Nephron progenitor cell (in vitro differentiated cells): ENCODE results near the gene ABHD12B.

Experiments used
- DNase-seq: peaks from one replicate; pipeline ENCODE4 v3.0.0; 2021
- H3K27ac Mint-ChIP-seq: 2 replicates; pipeline ENCODE4 v1.8.0; 2021; ENCODE audit warnings: mild to moderate bottlenecking, moderate library complexity, mixed read lengths
- H3K27me3 Mint-ChIP-seq: 2 replicates; pipeline ENCODE4 v1.8.0; 2021; ENCODE audit warnings: mild to moderate bottlenecking, low read depth, mixed read lengths; ENCODE audit not compliant: poor library complexity
- H3K36me3 Mint-ChIP-seq: 2 replicates; pipeline ENCODE4 v1.8.0; 2021; ENCODE audit warnings: low read depth, mixed read lengths
- H3K4me1 Mint-ChIP-seq: 2 replicates; pipeline ENCODE4 v1.8.0; 2021; ENCODE audit warnings: mixed read lengths
- H3K4me3 Mint-ChIP-seq: 2 replicates; pipeline ENCODE4 v1.8.0; 2021; ENCODE audit warnings: mild to moderate bottlenecking, moderate library complexity, mixed read lengths
- H3K9me3 Mint-ChIP-seq: 2 replicates; pipeline ENCODE4 v1.8.0; 2021; ENCODE audit warnings: mild to moderate bottlenecking, moderate library complexity, mixed read lengths
- CTCF ChIP-seq: fragments of 200-600 bp; sonication (generic); IDR thresholded peaks from 2 replicates; pipeline ENCODE4 v1.5.0; 2021; ENCODE audit warnings: antibody characterized with exemption

Gene ABHD12B

GRCh38 chr14:50871914-50872732 lies at the start of gene ABHD12B:
Gene ABHD12B, plus strand, starts transcription at chr14:50872053. Its CDS starts 122 bp downstream, at chr14:50872175.
- H3K9me3 Mint-ChIP-seq: no peaks in the 10 kb centered on the region
- peak within 1 kb of the TSS; percentile 68 for H3K4me3 Mint-ChIP-seq
- H3K27me3 Mint-ChIP-seq: peaks cover 24% of the 10 kb centered on the region
- no peaks in the 10 kb centered on the region for H3K36me3 Mint-ChIP-seq
- DNase-seq: peak; percentile 69
- H3K4me1 Mint-ChIP-seq: peaks cover 35% of the 10 kb centered on the region
- TF ChIP-seq CTCF: no peak
- H3K27ac Mint-ChIP-seq: peak within 1 kb of the TSS; percentile 4

- DNase-seq: no peak
- Mint-ChIP-seq H3K9me3 (no peaks in the 10 kb centered on the region), H3K36me3 (peaks cover 34% of the 10 kb centered on the region), H3K27ac (peak overlapping the region; percentile 46), H3K27me3 (peaks cover 3% of the 10 kb centered on the region), H3K4me1 (peaks cover 71% of the 10 kb centered on the region), H3K4me3 (no peak overlapping the region)
- TF ChIP-seq CTCF: no peak
Observed at GRCh38 chr14:50822501-50823042, 49.3 kb upstream of the ABHD12B start.

GRCh38 chr14:50823051-50823761 lies 48.6 kb upstream of the ABHD12B start:
- Mint-ChIP-seq H3K36me3 (peaks cover 34% of the 10 kb centered on the region), H3K4me1 (peaks cover 74% of the 10 kb centered on the region), H3K27ac (peak overlapping the region; percentile 48), H3K4me3 (peak overlapping the region; percentile 31), H3K9me3 (no peaks in the 10 kb centered on the region), H3K27me3 (peaks cover 3% of the 10 kb centered on the region)
- DNase-seq: no peak
- no peak for TF ChIP-seq CTCF

- peaks cover 82% of the 10 kb centered on the region for H3K4me1 Mint-ChIP-seq
- peaks cover 27% of the 10 kb centered on the region for H3K36me3 Mint-ChIP-seq
- peak overlapping the region; percentile 31 for H3K4me3 Mint-ChIP-seq
- peaks cover 3% of the 10 kb centered on the region for H3K27me3 Mint-ChIP-seq
- peak overlapping the region; percentile 48 for H3K27ac Mint-ChIP-seq
- TF ChIP-seq CTCF: no peak
- H3K9me3 Mint-ChIP-seq: no peaks in the 10 kb centered on the region
- no peak for DNase-seq
Observed at GRCh38 chr14:50823762-50824636, 47.9 kb upstream of the ABHD12B start.

- Mint-ChIP-seq H3K4me3 (no peak overlapping the region), H3K4me1 (peaks cover 84% of the 10 kb centered on the region), H3K27me3 (peaks cover 3% of the 10 kb centered on the region), H3K36me3 (peaks cover 15% of the 10 kb centered on the region), H3K27ac (no peak overlapping the region), H3K9me3 (no peaks in the 10 kb centered on the region)
- DNase-seq: no peak
- TF ChIP-seq CTCF: no peak
Observed at GRCh38 chr14:50825307-50825706, 46.5 kb upstream of the ABHD12B start.
